Thymus (tissue), 11 donors: ENCODE measurements around the gene AGRN. TPM values are rescaled to one million over a fixed set of nuclear protein-coding genes. Genes with fewer than 3 reads are reported as not detected.

Source experiments
- DNase-seq, 9 donors: peaks; one replicate each; pipeline ENCODE4 v3.0.0-alpha.2; 2013; ENCODE audit warnings: low spot score in 9 of 9, low read depth in 6 of 9, missing footprints in 1 of 9
- H3K27ac ChIP-seq, 2 donors: one replicate each; pipeline ENCODE4 v1.5.1; 2013; ENCODE audit warnings: control low read depth in 1 of 2, low read depth in 1 of 2, low read length in 1 of 2, mild to moderate bottlenecking in 1 of 2, moderate library complexity in 1 of 2
- H3K27me3 ChIP-seq, 2 donors: one replicate each; pipeline ENCODE4 v1.5.1; 2013; ENCODE audit warnings: low read length in 1 of 2; ENCODE audit not compliant: control insufficient read depth in 2 of 2, insufficient read depth in 1 of 2
- H3K36me3 ChIP-seq, 2 donors: one replicate each; pipeline ENCODE4 v1.5.1; 2013; ENCODE audit warnings: low read length in 1 of 2, mild to moderate bottlenecking in 1 of 2, moderate library complexity in 1 of 2; ENCODE audit not compliant: control insufficient read depth in 2 of 2, insufficient read depth in 2 of 2
- H3K4me1 ChIP-seq, 2 donors: one replicate each; pipeline ENCODE4 v1.5.1; 2013; ENCODE audit warnings: low read length in 2 of 2; ENCODE audit not compliant: control insufficient read depth in 2 of 2, insufficient read depth in 2 of 2
- H3K4me3 ChIP-seq, 2 donors: one replicate each; pipeline ENCODE4 v1.5.1; 2013; ENCODE audit warnings: low read length in 2 of 2, control low read depth in 1 of 2, mild to moderate bottlenecking in 1 of 2
- H3K9me3 ChIP-seq, 2 donors: one replicate each; pipeline ENCODE4 v1.5.1; 2013; ENCODE audit warnings: low read length in 1 of 2, mild to moderate bottlenecking in 1 of 2; ENCODE audit not compliant: control insufficient read depth in 2 of 2, insufficient read depth in 1 of 2
- WGBS: extraction: QIAGEN DNeasy Blood & Tissue Kit; methylation state at CpG from one replicate; pipeline ENCODE4 v1.1.7; 2013; 5-methylcytosine and 5-hydroxymethylcytosine counted together
- polyA plus RNA-seq: library from polyadenylated mRNA; stranded (reverse); fragments of 200-250 nt; gene quantifications from one replicate; pipeline ENCODE4 v1.2.3, GENCODE V29; 2013
- total RNA-seq: library from RNA; stranded (reverse); fragments of 120-200 nt; gene quantifications from one replicate; pipeline ENCODE4 v1.2.4, GENCODE V29; 2013
- donor health status: healthy.

The AGRN gene
- total and polyA plus RNA-seq, 2 donors, result 6.2 to 19.2 TPM

DNA sequence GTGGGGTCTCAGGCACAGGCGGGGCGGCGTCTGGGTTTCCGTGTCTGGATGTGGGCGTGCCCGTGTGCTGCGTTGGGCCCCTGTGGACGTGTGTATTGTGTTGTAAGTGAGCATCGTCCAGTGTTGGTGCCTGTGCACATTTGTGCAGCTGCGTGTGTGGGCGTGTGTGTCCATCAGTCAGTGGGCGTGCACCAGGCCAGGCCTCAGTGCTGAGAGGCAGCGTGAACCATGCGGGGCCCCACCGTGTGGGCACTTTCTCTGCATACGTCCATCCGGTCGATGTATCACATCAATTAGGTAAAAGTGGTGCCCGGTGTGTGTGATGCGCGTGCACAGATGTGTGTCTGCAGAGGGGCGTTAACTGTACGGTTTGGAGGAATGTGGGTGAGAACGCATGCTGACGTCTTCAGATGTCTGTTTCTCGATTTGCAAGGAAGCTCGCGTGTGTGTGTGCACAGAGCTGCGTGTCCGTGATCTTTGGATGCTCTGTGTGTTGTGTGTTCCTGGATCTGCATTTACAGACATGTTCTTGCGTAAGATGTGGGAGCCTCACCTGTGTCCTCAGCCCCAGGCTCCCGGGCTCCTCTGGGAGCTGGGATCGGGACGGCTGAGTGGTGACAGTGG is 24.6 kb downstream of the AGRN start:
- WGBS, result 97% methylated on average over 34 of the region's 34 CpGs
- H3K27ac ChIP-seq, result no peak overlapping the region
- H3K36me3 ChIP-seq, result peaks cover 0 to 4% of the 10 kb centered on the region in 2 donors
- peaks cover 10 to 13% of the 10 kb centered on the region in 2 donors for H3K27me3 ChIP-seq
- H3K4me1 ChIP-seq, result peaks cover 10% of the 10 kb centered on the region in 2 donors
- no peak overlapping the region for H3K4me3 ChIP-seq
- H3K9me3 ChIP-seq, result peaks cover 2 to 7% of the 10 kb centered on the region in 2 donors
- no peak for DNase-seq

DNA sequence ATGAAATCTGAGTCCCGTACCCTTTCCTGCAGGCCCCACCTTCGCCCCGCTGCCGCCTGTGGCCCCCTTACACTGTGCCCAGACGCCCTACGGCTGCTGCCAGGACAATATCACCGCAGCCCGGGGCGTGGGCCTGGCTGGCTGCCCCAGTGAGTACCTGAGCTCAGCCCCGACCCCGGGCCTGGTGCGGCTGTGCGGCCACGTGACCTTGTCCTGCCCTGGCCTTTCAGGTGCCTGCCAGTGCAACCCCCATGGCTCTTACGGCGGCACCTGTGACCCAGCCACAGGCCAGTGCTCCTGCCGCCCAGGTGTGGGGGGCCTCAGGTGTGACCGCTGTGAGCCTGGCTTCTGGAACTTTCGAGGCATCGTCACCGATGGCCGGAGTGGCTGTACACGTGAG is 25.2 kb downstream of the AGRN start:
- H3K27ac ChIP-seq, result no peak overlapping the region
- H3K9me3 ChIP-seq, result peaks cover 0 to 8% of the 10 kb centered on the region in 2 donors
- peaks cover 4 to 8% of the 10 kb centered on the region in 2 donors for H3K27me3 ChIP-seq
- H3K4me3 ChIP-seq, result no peak overlapping the region
- no peak for DNase-seq
- WGBS, result 97% methylated on average over 23 of the region's 23 CpGs
- peaks cover 5% of the 10 kb centered on the region in 2 donors for H3K4me1 ChIP-seq
- peaks cover 0 to 4% of the 10 kb centered on the region in 2 donors for H3K36me3 ChIP-seq

DNA sequence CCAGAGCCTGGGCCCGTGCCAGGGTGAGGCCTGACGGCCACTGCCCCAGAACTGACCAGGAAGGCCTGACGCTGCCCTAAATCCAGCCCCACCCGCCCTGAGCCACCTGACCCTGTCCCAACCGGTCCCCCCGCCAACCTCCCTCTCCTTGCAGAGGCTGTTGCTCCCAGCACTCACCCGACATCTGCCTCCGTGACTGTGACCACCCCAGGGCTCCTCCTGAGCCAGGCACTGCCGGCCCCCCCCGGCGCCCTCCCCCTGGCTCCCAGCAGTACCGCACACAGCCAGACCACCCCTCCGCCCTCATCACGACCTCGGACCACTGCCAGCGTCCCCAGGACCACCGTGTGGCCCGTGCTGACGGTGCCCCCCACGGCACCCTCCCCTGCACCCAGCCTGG is 26.3 kb downstream of the AGRN start:
- H3K36me3 ChIP-seq, result peaks cover 0 to 4% of the 10 kb centered on the region in 2 donors
- no peak for DNase-seq
- 95% methylated on average over 20 of the region's 20 CpGs for WGBS
- peaks cover 0 to 8% of the 10 kb centered on the region in 2 donors for H3K9me3 ChIP-seq
- peaks cover 0 to 2% of the 10 kb centered on the region in 2 donors for H3K27me3 ChIP-seq
- H3K27ac ChIP-seq, result no peak overlapping the region
- no peaks in the 10 kb centered on the region for H3K4me1 ChIP-seq
- H3K4me3 ChIP-seq, result no peak overlapping the region

DNA sequence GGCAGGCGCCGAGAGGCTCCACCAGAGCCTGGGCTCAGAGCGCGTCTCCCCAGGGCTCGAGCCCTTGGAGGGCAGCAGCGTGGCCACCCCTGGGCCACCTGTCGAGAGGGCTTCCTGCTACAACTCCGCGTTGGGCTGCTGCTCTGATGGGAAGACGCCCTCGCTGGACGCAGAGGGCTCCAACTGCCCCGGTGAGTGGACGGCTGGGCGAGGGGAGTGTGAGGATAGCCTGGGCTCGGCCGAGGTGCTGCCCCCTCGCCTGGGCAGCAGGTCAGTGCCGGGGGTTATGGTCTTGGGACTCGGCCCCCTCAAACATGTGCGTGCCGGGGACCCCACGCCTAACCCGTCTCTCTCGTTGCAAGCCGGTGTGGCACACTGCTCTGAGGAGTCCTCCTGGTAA is 26.8 kb downstream of the AGRN start:
- H3K4me3 ChIP-seq, result no peak overlapping the region
- no peak for DNase-seq
- H3K27ac ChIP-seq, result no peak overlapping the region
- H3K36me3 ChIP-seq, result peaks cover 0 to 4% of the 10 kb centered on the region in 2 donors
- H3K27me3 ChIP-seq, result no peaks in the 10 kb centered on the region
- peaks cover 0 to 8% of the 10 kb centered on the region in 2 donors for H3K9me3 ChIP-seq
- WGBS, result 98% methylated on average over 26 of the region's 26 CpGs
- no peaks in the 10 kb centered on the region for H3K4me1 ChIP-seq

DNA sequence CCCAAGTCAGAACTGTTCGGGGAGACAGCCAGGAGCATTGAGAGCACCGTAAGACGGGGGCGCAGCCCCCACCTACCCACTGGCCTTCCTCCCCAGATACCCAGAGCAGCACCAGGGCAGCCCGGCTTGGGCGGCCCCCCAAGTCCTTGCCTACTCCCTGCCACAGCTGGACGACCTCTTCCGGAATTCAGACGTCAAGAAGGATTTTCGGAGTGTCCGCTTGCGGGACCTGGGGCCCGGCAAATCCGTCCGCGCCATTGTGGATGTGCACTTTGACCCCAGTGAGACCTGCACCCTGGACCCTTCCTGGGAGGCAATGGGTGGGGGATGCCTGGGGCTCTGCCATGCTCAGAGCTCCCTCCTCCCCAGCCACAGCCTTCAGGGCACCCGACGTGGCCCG is 27.5 kb downstream of the AGRN start:
- Histone ChIP-seq H3K36me3 (peaks cover 0 to 4% of the 10 kb centered on the region in 2 donors), H3K27ac (no peak overlapping the region), H3K9me3 (peaks cover 0 to 8% of the 10 kb centered on the region in 2 donors), H3K4me3 (no peak overlapping the region), H3K27me3 (no peaks in the 10 kb centered on the region), H3K4me1 (no peaks in the 10 kb centered on the region)
- 99% methylated on average over 19 of the region's 19 CpGs for WGBS
- DNase-seq, result no peak

DNA sequence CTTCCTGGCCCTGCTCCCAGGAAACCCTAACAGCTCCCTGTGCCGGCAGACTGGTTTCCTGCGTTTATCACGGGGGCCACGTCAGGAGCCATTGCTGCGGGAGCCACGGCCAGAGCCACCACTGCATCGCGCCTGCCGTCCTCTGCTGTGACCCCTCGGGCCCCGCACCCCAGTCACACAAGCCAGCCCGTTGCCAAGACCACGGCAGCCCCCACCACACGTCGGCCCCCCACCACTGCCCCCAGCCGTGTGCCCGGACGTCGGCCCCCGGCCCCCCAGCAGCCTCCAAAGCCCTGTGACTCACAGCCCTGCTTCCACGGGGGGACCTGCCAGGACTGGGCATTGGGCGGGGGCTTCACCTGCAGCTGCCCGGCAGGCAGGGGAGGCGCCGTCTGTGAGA is 28.0 kb downstream of the AGRN start:
- Histone ChIP-seq H3K36me3 (peaks cover 0 to 4% of the 10 kb centered on the region in 2 donors), H3K4me1 (no peaks in the 10 kb centered on the region), H3K4me3 (no peak overlapping the region), H3K27ac (no peak overlapping the region), H3K27me3 (no peaks in the 10 kb centered on the region), H3K9me3 (peaks cover 0 to 8% of the 10 kb centered on the region in 2 donors)
- WGBS, result 95% methylated on average over 25 of the region's 25 CpGs
- no peak for DNase-seq

DNA sequence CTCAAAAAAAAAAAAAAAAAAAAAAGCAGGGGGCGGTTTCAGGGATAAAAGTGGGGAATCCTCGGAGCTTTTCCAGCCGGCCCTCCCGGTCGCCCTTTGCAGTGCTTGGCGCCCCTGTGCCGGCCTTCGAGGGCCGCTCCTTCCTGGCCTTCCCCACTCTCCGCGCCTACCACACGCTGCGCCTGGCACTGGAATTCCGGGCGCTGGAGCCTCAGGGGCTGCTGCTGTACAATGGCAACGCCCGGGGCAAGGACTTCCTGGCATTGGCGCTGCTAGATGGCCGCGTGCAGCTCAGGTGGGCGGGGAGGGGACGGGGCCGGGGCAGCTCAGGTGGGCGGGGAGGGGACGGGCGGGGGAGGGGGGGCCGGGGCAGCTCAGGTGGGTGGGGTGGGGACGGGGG is 28.8 kb downstream of the AGRN start:
- H3K27me3 ChIP-seq, result no peaks in the 10 kb centered on the region
- H3K27ac ChIP-seq, result no peak overlapping the region
- peaks cover 0 to 4% of the 10 kb centered on the region in 2 donors for H3K36me3 ChIP-seq
- no peak for DNase-seq
- H3K4me3 ChIP-seq, result no peak overlapping the region
- no peaks in the 10 kb centered on the region for H3K4me1 ChIP-seq
- H3K9me3 ChIP-seq, result peaks cover 0 to 8% of the 10 kb centered on the region in 2 donors
- 91% methylated on average over 28 of the region's 28 CpGs for WGBS

DNA sequence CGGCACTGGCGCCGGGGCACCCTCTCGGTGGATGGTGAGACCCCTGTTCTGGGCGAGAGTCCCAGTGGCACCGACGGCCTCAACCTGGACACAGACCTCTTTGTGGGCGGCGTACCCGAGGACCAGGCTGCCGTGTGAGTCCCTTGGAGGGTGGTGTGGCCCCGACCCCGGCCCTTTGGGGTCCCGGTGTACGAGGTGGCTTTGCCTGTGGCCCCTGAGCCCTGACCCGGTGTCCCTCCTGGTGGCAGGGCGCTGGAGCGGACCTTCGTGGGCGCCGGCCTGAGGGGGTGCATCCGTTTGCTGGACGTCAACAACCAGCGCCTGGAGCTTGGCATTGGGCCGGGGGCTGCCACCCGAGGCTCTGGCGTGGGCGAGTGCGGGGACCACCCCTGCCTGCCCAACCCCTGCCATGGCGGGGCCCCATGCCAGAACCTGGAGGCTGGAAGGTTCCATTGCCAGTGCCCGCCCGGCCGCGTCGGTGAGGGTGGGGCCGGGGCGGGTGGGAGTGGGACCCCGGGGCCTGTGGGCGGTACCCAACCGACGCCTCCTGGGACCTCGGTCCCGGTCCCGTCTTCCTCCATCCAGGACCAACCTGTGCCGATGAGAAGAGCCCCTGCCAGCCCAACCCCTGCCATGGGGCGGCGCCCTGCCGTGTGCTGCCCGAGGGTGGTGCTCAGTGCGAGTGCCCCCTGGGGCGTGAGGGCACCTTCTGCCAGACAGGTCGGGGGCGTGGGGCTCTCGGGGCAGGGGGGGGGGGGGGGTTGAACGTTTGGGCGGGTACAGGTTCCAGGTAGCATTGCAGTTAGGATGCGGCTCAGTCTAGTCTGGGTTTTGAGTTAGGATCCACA is 29.6 kb downstream of the AGRN start:
- no peaks in the 10 kb centered on the region for H3K4me1 ChIP-seq
- WGBS, result 96% methylated on average over 57 of the region's 57 CpGs
- H3K27ac ChIP-seq, result no peak overlapping the region
- H3K27me3 ChIP-seq, result no peaks in the 10 kb centered on the region
- H3K9me3 ChIP-seq, result peaks cover 0 to 8% of the 10 kb centered on the region in 2 donors
- H3K36me3 ChIP-seq, result peaks cover 0 to 4% of the 10 kb centered on the region in 2 donors
- no peak overlapping the region for H3K4me3 ChIP-seq
- no peak for DNase-seq

DNA sequence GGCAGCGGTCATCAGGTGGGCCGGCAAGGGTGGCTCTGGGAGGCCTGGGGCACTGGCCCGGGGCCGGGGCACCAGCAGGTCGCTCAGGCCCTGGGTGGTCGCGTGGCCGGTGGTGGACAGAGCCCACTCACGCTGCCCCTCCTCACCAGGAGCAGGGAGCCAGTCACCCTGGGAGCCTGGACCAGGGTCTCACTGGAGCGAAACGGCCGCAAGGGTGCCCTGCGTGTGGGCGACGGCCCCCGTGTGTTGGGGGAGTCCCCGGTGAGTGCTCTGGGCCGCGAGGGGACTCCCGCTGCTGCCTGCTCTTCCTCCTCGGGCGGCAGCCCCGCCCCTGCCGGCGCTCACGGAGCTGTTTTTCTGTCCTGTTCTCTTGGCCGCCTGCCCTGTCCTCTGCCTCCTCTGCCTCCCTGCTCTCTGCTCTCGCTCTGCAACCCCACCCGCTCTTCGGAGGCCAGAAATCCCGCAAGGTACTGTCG is 30.7 kb downstream of the AGRN start:
- Histone ChIP-seq H3K4me3 (no peak overlapping the region), H3K4me1 (no peaks in the 10 kb centered on the region), H3K27ac (no peak overlapping the region), H3K36me3 (peaks cover 0 to 4% of the 10 kb centered on the region in 2 donors), H3K27me3 (no peaks in the 10 kb centered on the region), H3K9me3 (peaks cover 0 to 4% of the 10 kb centered on the region in 2 donors)
- no peak for DNase-seq
- 95% methylated on average over 32 of the region's 32 CpGs for WGBS
